Uterus (tissue), 2 donors: Measurements from ENCODE around the gene SLC2A6.

Experiments
- CTCF ChIP-seq, 4 experiments: fragments of 200-600 bp in 2 of 4; fragments of 450-650 bp in 2 of 4; sonication (generic) in 2 of 4; IDR thresholded peaks; one replicate each; pipeline ENCODE4 v1.5.1; 2016 to 2019; ENCODE audit warnings: antibody characterized with exemption in 4 of 4, mild to moderate bottlenecking in 2 of 4, moderate library complexity in 1 of 4
- POLR2A ChIP-seq, 2 donors: fragments of 450-650 bp; IDR thresholded peaks; one replicate each; pipeline ENCODE4 v1.6.1; 2016; ENCODE audit warnings: antibody characterized with exemption in 2 of 2, mild to moderate bottlenecking in 1 of 2, moderate library complexity in 1 of 2

GRCh38 chr9:133505186-133505830 is 26.4 kb upstream of the SLC2A6 start:
- TF ChIP-seq CTCF (IDR thresholded peaks at IDR 0.05) (no peak), POLR2A (IDR thresholded peaks at IDR 0.05) (no peak)
